ENCODE data around the gene FAM163B.

- TF ChIP-seq GATA2 (IDR thresholded peaks at IDR 0.05; ENCODE audit: low read depth, low read length) (no peak), GATA3 (IDR thresholded peaks at IDR 0.05; ENCODE audit: low read depth, low read length) (no peak)
These were observed 52.8 kb downstream of the FAM163B start for GRCh38 chr9:133556354-133556753.
